ENCODE results near the gene INPP5J.

- TF ChIP-seq CTCF (conservative IDR thresholded peaks at IDR 0.05 in 1 of 2, IDR thresholded peaks at IDR 0.05 in 1 of 2; ENCODE audit: extremely low read depth in 1 of 2, insufficient read depth in 1 of 2, low read depth in 1 of 2, low read length in 2 of 2): no peak
- no peak for TF ChIP-seq EZH2 (IDR thresholded peaks at IDR 0.05; ENCODE audit: borderline replicate concordance, low read length)
These were observed 54.2 kb downstream of the INPP5J start for GRCh38 chr22:31176923-31177322.

All from mammary epithelial cell (primary cell).